ENCODE measurements around the gene BTN1A1.

The BTN1A1 gene

DNA sequence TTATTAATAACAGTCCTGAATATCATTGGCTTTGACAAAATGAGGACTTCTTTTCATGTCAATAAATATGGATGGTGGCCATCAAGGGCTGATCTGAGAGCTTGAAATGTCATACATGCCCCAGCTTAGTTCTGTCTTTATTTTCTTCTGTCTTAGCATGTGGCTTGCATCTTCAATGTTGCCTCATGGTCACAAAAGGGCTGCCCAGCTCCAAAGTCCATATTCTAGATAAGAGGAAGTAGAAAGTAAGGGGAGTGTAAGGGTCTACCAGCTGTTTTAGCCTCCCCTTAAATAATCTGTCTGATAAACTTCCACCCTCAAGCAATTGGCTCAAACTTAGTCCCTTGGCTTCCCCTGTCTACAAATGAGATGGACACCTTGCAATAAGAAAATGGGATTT is 28.1 kb upstream of the BTN1A1 start:
- TF ChIP-seq YY1 (IDR thresholded peaks at IDR 0.05; ENCODE audit: insufficient read depth, insufficient read length), result no peak
- TF ChIP-seq SUZ12 (IDR thresholded peaks at IDR 0.05; ENCODE audit: extremely low read depth, insufficient read depth, insufficient read length), result no peak
- TF ChIP-seq ZNF274 (IDR thresholded peaks at IDR 0.05; ENCODE audit: low read depth, low read length), result no peak
- Histone ChIP-seq H3K36me3 (ENCODE audit: insufficient read depth, insufficient read length, low read length) (peaks cover 25% of the 10 kb centered on the region), H3K9ac (ENCODE audit: insufficient read length, low read depth) (no peak overlapping the region), H3K9me3 (ENCODE audit: insufficient read depth, low read length) (0 out of 2 replicates have a peak, but pooled peaks cover 11% of the 10 kb centered on the region), H3K4me3 (ENCODE audit: insufficient read length, low read depth) (no peak overlapping the region), H3K27me3 (ENCODE audit: insufficient read depth, insufficient read length) (no peaks in the 10 kb centered on the region), H3K4me1 (ENCODE audit: insufficient read depth, insufficient read length) (no peaks in the 10 kb centered on the region)
- no peak for DNase-seq (ENCODE audit: low read depth, low spot score)

DNA sequence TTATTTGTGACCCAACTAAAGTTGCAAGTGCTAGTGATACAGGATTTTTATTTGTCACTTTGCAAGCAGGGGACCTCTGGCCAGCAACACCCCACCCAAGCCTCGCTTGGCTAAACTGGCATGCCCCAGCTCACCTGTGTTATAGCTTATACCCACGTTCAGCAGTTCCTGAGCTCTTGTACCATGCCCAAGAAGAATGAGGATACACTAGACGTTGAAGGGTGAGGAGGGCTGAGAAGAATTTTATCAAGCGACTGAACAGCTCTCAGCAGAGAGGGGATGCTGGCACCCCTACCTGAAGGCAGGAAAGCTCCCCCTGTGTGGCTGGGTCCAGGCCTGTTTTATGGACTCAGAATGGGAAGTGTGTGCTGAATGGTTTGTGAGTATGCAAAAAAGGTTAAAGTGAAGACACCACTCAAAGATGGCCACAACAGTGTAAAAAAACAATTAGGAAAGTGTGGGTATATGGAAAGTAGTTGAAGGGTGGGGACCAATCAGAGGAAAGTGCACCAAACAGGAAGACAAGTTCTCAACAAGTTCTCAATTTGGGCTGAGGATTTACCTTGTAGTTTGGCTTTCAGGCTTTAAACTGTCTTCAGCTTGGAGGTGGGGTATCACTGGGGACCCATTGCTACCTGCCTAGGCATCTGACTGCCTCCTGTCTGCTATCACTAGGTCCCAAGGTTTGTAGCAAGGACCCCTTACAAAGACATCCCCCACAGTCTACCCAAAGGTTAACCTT is 27.4 kb upstream of the BTN1A1 start:
- no peaks in the 10 kb centered on the region for H3K27me3 ChIP-seq (ENCODE audit: insufficient read depth, insufficient read length)
- no peaks in the 10 kb centered on the region for H3K4me1 ChIP-seq (ENCODE audit: insufficient read depth, insufficient read length)
- no peak for TF ChIP-seq YY1 (IDR thresholded peaks at IDR 0.05; ENCODE audit: insufficient read depth, insufficient read length)
- no peak for TF ChIP-seq ZNF274 (IDR thresholded peaks at IDR 0.05; ENCODE audit: low read depth, low read length)
- TF ChIP-seq SUZ12 (IDR thresholded peaks at IDR 0.05; ENCODE audit: extremely low read depth, insufficient read depth, insufficient read length), result no peak
- no peak for DNase-seq (ENCODE audit: low read depth, low spot score)
- peaks cover 21% of the 10 kb centered on the region for H3K36me3 ChIP-seq (ENCODE audit: insufficient read depth, insufficient read length, low read length)
- H3K4me3 ChIP-seq (ENCODE audit: insufficient read length, low read depth), result no peak overlapping the region
- no peak overlapping the region for H3K9ac ChIP-seq (ENCODE audit: insufficient read length, low read depth)
- 0 out of 2 replicates have a peak, but pooled peaks cover 11% of the 10 kb centered on the region for H3K9me3 ChIP-seq (ENCODE audit: insufficient read depth, low read length)

DNA sequence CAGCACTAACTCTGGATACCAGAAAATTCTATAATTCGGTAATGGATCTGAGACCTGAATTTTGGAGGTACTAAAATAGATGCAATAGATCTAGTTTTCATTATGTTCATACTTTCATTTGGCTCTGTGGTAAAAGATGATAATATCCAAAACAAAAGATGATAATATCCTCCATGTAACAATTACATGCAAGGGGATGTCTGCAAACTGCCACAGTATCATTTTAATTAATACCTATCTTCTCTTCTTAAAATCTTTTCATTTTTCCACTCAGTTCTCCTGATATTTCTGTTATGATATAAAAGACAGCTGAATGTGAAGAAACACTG is 26.7 kb upstream of the BTN1A1 start:
- Histone ChIP-seq H3K27me3 (ENCODE audit: insufficient read depth, insufficient read length) (no peaks in the 10 kb centered on the region), H3K4me3 (ENCODE audit: insufficient read length, low read depth) (no peak overlapping the region), H3K4me1 (ENCODE audit: insufficient read depth, insufficient read length) (no peaks in the 10 kb centered on the region), H3K9ac (ENCODE audit: insufficient read length, low read depth) (no peak overlapping the region), H3K9me3 (ENCODE audit: insufficient read depth, low read length) (0 out of 2 replicates have a peak, but pooled peaks cover 11% of the 10 kb centered on the region), H3K36me3 (ENCODE audit: insufficient read depth, insufficient read length, low read length) (peaks cover 14% of the 10 kb centered on the region)
- TF ChIP-seq YY1 (IDR thresholded peaks at IDR 0.05; ENCODE audit: insufficient read depth, insufficient read length), result no peak
- TF ChIP-seq ZNF274 (IDR thresholded peaks at IDR 0.05; ENCODE audit: low read depth, low read length), result no peak
- TF ChIP-seq SUZ12 (IDR thresholded peaks at IDR 0.05; ENCODE audit: extremely low read depth, insufficient read depth, insufficient read length), result no peak
- no peak for DNase-seq (ENCODE audit: low read depth, low spot score)

DNA sequence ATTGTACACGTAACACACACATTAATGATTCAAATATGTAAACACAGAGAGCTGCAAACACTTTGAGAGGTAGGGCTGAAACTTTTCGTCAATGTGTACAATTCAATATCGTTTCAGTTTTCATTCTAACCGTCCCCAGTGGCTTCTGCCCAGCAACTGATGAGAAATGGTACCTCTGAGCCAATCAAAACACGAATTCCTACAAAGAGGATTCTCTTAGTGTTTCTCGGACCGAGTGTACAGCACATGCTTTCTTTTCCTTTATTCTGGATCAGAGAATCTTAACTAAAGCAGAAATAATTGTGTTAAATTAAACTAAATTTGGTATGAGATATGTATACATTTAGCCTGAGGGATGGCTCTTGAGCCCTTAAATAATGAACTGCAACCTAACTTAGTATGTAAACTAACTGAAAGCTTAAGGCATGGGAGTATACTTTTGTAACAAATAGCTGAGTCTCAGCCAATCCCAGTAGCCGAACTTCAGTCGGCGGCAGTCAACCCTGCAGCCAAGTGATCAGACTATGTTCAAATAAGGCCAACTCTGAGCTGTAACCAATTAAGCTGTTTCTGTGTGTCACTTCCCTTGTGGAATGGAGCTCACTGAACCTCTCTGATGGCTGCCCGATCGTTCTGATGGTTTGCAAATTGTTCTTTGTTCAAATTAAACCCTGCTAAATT is 26.2 kb upstream of the BTN1A1 start:
- Histone ChIP-seq H3K36me3 (ENCODE audit: insufficient read depth, insufficient read length, low read length) (peaks cover 9% of the 10 kb centered on the region), H3K4me3 (ENCODE audit: insufficient read length, low read depth) (no peak overlapping the region), H3K9ac (ENCODE audit: insufficient read length, low read depth) (no peak overlapping the region), H3K4me1 (ENCODE audit: insufficient read depth, insufficient read length) (no peaks in the 10 kb centered on the region), H3K27me3 (ENCODE audit: insufficient read depth, insufficient read length) (no peaks in the 10 kb centered on the region), H3K9me3 (ENCODE audit: insufficient read depth, low read length) (0 out of 2 replicates have a peak, but pooled peaks cover 11% of the 10 kb centered on the region)
- no peak for DNase-seq (ENCODE audit: low read depth, low spot score)
- no peak for TF ChIP-seq SUZ12 (IDR thresholded peaks at IDR 0.05; ENCODE audit: extremely low read depth, insufficient read depth, insufficient read length)
- TF ChIP-seq ZNF274 (IDR thresholded peaks at IDR 0.05; ENCODE audit: low read depth, low read length), result no peak
- TF ChIP-seq YY1 (IDR thresholded peaks at IDR 0.05; ENCODE audit: insufficient read depth, insufficient read length), result no peak

DNA sequence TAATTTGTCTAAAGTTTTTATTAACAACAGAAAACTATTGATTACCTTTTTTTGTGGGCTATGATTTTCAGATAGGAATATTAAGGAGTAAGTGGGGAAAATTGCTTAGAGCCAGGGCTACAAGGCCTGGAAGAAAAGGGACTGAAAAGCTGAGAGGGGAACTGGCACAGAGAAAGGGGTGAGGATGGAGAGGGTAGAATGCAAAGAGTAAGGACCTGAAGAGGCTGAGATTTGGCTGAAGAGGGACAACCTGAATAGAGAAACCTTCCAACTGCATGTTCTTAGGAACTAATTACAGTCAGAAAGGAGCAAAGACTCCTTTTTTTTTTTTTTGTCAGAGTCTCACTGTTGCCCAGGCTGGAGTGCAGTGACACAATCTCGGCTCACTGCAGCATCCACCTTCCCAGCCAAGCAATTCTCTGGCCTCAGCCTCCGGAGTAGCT is 25.6 kb upstream of the BTN1A1 start:
- no peaks in the 10 kb centered on the region for H3K27me3 ChIP-seq (ENCODE audit: insufficient read depth, insufficient read length)
- H3K4me3 ChIP-seq (ENCODE audit: insufficient read length, low read depth), result no peak overlapping the region
- DNase-seq (ENCODE audit: low read depth, low spot score), result no peak
- 0 out of 2 replicates have a peak, but pooled peaks cover 11% of the 10 kb centered on the region for H3K9me3 ChIP-seq (ENCODE audit: insufficient read depth, low read length)
- peaks cover 5% of the 10 kb centered on the region for H3K36me3 ChIP-seq (ENCODE audit: insufficient read depth, insufficient read length, low read length)
- TF ChIP-seq ZNF274 (IDR thresholded peaks at IDR 0.05; ENCODE audit: low read depth, low read length), result no peak
- no peak for TF ChIP-seq YY1 (IDR thresholded peaks at IDR 0.05; ENCODE audit: insufficient read depth, insufficient read length)
- TF ChIP-seq SUZ12 (IDR thresholded peaks at IDR 0.05; ENCODE audit: extremely low read depth, insufficient read depth, insufficient read length), result no peak
- no peak overlapping the region for H3K9ac ChIP-seq (ENCODE audit: insufficient read length, low read depth)
- H3K4me1 ChIP-seq (ENCODE audit: insufficient read depth, insufficient read length), result no peaks in the 10 kb centered on the region

DNA sequence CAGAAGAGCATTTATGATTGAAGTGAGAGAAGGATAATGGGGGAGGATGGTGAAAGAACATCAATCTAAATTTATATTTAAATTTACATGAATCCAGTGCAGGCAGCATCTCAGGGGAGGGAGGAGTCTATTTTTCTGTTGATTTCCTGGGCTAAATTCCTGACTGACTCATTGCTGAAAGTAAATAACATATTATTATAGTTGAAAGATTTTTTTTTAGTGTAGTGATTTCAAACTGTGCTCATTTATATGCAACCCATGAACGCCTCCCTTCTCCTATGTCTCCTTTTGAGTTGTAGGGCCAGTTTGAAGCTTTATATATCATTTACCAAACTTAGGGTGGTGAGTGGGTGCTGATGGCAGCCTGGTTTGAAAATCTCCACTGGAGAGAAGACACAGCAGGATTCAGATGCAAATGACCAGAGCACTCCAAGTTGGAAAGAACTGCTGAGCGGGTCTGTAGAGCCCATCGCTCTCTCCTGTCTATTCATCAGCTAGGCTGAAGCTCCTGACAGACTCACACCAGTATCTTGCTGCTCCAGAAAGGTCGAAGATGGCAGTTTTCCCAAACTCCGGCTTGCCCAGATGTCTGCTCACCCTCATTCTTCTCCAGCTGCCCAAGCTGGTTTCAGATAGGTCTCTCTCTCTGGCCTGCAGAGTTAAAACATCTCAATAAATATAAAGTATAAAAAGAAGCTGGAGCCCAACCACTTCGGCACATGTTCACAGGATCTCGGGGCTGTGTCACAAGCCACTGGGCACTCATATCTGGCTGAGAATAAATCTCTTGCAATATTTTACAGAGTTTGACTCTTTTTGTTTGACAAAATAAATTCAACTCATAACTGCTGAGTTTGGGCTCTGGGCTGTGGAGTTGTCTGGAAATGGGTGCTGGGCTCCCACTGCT is 24.0 kb upstream of the BTN1A1 start:
- H3K9me3 ChIP-seq (ENCODE audit: insufficient read depth, low read length), result 0 out of 2 replicates have a peak, but pooled peaks cover 11% of the 10 kb centered on the region
- H3K36me3 ChIP-seq (ENCODE audit: insufficient read depth, insufficient read length, low read length), result no peaks in the 10 kb centered on the region
- TF ChIP-seq SUZ12 (IDR thresholded peaks at IDR 0.05; ENCODE audit: extremely low read depth, insufficient read depth, insufficient read length) (no peak), YY1 (IDR thresholded peaks at IDR 0.05; ENCODE audit: insufficient read depth, insufficient read length) (no peak), ZNF274 (IDR thresholded peaks at IDR 0.05; ENCODE audit: low read depth, low read length) (no peak)
- H3K9ac ChIP-seq (ENCODE audit: insufficient read length, low read depth), result no peak overlapping the region
- no peaks in the 10 kb centered on the region for H3K27me3 ChIP-seq (ENCODE audit: insufficient read depth, insufficient read length)
- no peaks in the 10 kb centered on the region for H3K4me1 ChIP-seq (ENCODE audit: insufficient read depth, insufficient read length)
- no peak overlapping the region for H3K4me3 ChIP-seq (ENCODE audit: insufficient read length, low read depth)
- no peak for DNase-seq (ENCODE audit: low read depth, low spot score)
